GM23338 (cell line): Measurements from ENCODE around the gene KIT. TPM values are rescaled to one million over a fixed set of nuclear protein-coding genes. Genes with fewer than 3 reads are reported as not detected.

Source experiments
- ATAC-seq: fragments of 200-7000 bp; cut with Tn5 transposase; 3 replicates; pipeline ENCODE4 v1.9.1; 2020
- DNase-seq: peaks from one replicate; pipeline ENCODE4 v3.0.0-alpha.2; 2015; ENCODE audit warnings: low spot score
- H2AFZ ChIP-seq: fragments of 200-600 bp; sonication (generic); 2 replicates; pipeline ENCODE4 v1.8.0; 2016; ENCODE audit warnings: antibody characterized with exemption, mild to moderate bottlenecking, moderate library complexity
- H3F3A ChIP-seq: fragments of 200-600 bp; sonication (generic); replicated peaks from 2 replicates; pipeline ENCODE4 v1.8.0; 2017; ENCODE audit warnings: antibody characterized with exemption, mixed run types, low read depth
- H3K27ac ChIP-seq: fragments of 200-600 bp; sonication (generic); 2 replicates; pipeline ENCODE4 v1.6.1; 2016; ENCODE audit warnings: low read depth
- H3K27me3 ChIP-seq: fragments of 200-600 bp; sonication (generic); 2 replicates; pipeline ENCODE4 v1.8.0; 2016; ENCODE audit warnings: mild to moderate bottlenecking, mixed run types, moderate library complexity; ENCODE audit not compliant: insufficient read depth
- H3K36me3 ChIP-seq: fragments of 200-600 bp; sonication (generic); 2 replicates; pipeline ENCODE4 v1.8.0; 2016; ENCODE audit warnings: mild to moderate bottlenecking; ENCODE audit not compliant: insufficient read depth
- H3K4me1 ChIP-seq: fragments of 200-600 bp; sonication (generic); 2 replicates; pipeline ENCODE4 v1.8.0; 2016; ENCODE audit warnings: mild to moderate bottlenecking, moderate library complexity; ENCODE audit not compliant: insufficient read depth
- H3K4me2 ChIP-seq: fragments of 200-600 bp; sonication (generic); 2 replicates; pipeline ENCODE4 v1.7.1; 2017; ENCODE audit warnings: mixed run types
- H3K4me3 ChIP-seq: fragments of 200-600 bp; sonication (generic); 2 replicates; pipeline ENCODE4 v1.6.1; 2016; ENCODE audit warnings: mixed run types
- H3K79me2 ChIP-seq: fragments of 200-600 bp; sonication (generic); replicated peaks from 2 replicates; pipeline ENCODE4 v1.8.0; 2017; ENCODE audit warnings: mild to moderate bottlenecking; ENCODE audit not compliant: insufficient read depth
- H3K9me2 ChIP-seq: fragments of 200-600 bp; sonication (generic); 2 replicates; pipeline ENCODE4 v1.8.0; 2017; ENCODE audit not compliant: insufficient read depth
- H4K20me1 ChIP-seq: fragments of 200-600 bp; sonication (generic); replicated peaks from 2 replicates; pipeline ENCODE4 v1.8.0; 2017; ENCODE audit warnings: mild to moderate bottlenecking; ENCODE audit not compliant: insufficient read depth
- H3K27ac Mint-ChIP-seq: 2 replicates; pipeline ENCODE4 v1.8.0; 2020; ENCODE audit warnings: inconsistent platforms, mild to moderate bottlenecking, moderate library complexity, mixed read lengths
- H3K27me3 Mint-ChIP-seq: 3 replicates; pipeline ENCODE4 v1.8.0; 2022; ENCODE audit warnings: low read depth, mild to moderate bottlenecking, moderate library complexity, mixed read lengths, inconsistent platforms; ENCODE audit not compliant: insufficient read depth, poor library complexity
- H3K36me3 Mint-ChIP-seq: 3 replicates; pipeline ENCODE4 v1.8.0; 2021; ENCODE audit warnings: low read depth, mild to moderate bottlenecking, inconsistent platforms, moderate library complexity, mixed read lengths
- H3K4me1 Mint-ChIP-seq: 3 replicates; pipeline ENCODE4 v1.8.0; 2020; ENCODE audit warnings: mild to moderate bottlenecking, inconsistent platforms, mixed read lengths
- H3K4me3 Mint-ChIP-seq: 3 replicates; pipeline ENCODE4 v1.8.0; 2021; ENCODE audit warnings: moderate library complexity, mild to moderate bottlenecking, inconsistent platforms, mixed read lengths
- H3K9me3 Mint-ChIP-seq: 3 replicates; pipeline ENCODE4 v1.8.0; 2020; ENCODE audit warnings: moderate library complexity, mild to moderate bottlenecking, inconsistent platforms, mixed read lengths
- CREB1 ChIP-seq: fragments of 250-450 bp; sonication (Bioruptor Pico); IDR thresholded peaks from 2 replicates; pipeline ENCODE4 v1.5.0; 2020; ENCODE audit warnings: low read depth, mild to moderate bottlenecking, moderate library complexity
- CTCF ChIP-seq, 2 experiments: fragments of 200-600 bp in 1 of 2; sonication (generic) in 1 of 2; conservative IDR thresholded peaks; 2 replicates each; pipeline versions ENCODE4 v1.5.1 to v1.6.1; 2016 to 2017; ENCODE audit warnings: antibody characterized with exemption in 2 of 2, low read depth in 2 of 2, mild to moderate bottlenecking in 2 of 2, moderate library complexity in 1 of 2
- NANOG ChIP-seq: IDR thresholded peaks from 2 replicates; pipeline ENCODE4 v1.6.1; 2016; ENCODE audit warnings: antibody characterized with exemption, borderline replicate concordance
- STAT1 ChIP-seq: IDR thresholded peaks from one replicate; pipeline ENCODE4 v1.6.1; 2016; ENCODE audit warnings: antibody characterized with exemption; ENCODE audit not compliant: unreplicated experiment
- ZNF114 ChIP-seq: fragments of 250-450 bp; sonication (Bioruptor Pico); IDR thresholded peaks from 2 replicates; pipeline ENCODE4 v1.5.0; 2020; ENCODE audit warnings: mild to moderate bottlenecking, moderate library complexity
- ZNF331 ChIP-seq: fragments of 250-450 bp; sonication (Bioruptor Pico); IDR thresholded peaks from 2 replicates; pipeline ENCODE4 v1.5.0; 2020; ENCODE audit warnings: low read depth, mild to moderate bottlenecking, moderate library complexity
- polyA plus RNA-seq: library from polyadenylated mRNA; unstranded; fragments of >200 nt; fragmentation: Nextera tagmentation; extraction: Ambion mirVana; gene quantifications from 2 replicates; pipeline ENCODE4 v1.2.1, GENCODE V29; 2016
- total RNA-seq: library from RNA; depleted of rRNA; stranded (reverse); fragments of >200 nt; shearing (Covaris generic); gene quantifications from 2 replicates; pipeline ENCODE4 v1.2.3, GENCODE V29; 2014
- TF ChIP-seq, protein P1 (sequence below): fragments of 250-450 bp; sonication (Bioruptor Pico); IDR thresholded peaks from 2 replicates; pipeline ENCODE4 v1.5.0; 2020; ENCODE audit warnings: mild to moderate bottlenecking, moderate library complexity

Gene KIT
- total and polyA plus RNA-seq, 2 experiments from 2014 or later: 9.0 to 28.4 TPM

DNA sequence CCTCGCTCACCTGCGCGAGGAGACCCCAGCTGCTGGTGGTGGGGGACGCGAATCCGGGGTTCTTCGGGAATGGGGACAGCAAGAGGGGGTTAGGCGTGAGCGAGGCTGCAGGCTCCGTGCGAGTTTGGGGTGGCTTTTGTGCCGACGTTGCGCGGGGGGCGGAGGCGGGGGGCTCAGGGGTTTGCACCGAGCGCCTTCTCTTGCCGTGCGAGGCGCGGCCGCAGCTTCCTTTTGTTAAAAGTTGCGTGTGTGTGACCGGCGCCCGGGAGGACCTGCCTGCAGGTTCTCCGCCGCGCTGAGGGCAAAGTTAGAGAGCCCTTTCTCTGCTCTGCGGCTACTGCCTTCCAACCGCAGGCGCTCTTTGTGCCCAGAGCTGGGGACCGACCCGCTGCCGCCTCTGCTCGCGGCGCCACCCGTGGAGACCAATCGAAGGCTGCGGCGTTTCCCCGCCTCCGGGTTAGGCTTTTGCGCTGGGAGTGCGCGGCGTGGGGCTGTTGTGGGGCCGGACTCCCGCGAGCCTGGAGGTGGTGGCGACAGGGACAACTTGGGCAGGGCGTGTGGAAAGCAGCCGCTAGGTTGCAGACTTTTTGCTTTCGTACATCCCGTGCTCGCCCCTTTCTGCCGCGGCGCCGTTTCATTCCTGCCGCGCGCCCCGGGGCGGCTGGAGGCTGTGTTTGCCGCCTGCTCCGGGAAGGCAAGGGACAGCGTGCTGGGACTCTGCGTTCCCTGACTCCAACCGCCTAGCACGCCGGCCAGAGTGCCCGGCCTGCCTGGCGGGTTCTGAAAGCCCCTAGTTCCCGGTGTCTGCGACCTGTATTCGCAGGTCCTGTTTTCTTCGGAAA is 716 bp downstream of the KIT start:
- H3K9me3 Mint-ChIP-seq: no peaks in the 10 kb centered on the region

More for the DNA sequence above, 716 bp downstream of the KIT start:
- H3K79me2 ChIP-seq: peaks cover 42% of the 10 kb centered on the region
- peaks cover 31% of the 10 kb centered on the region for H3K4me1 ChIP-seq
- Mint-ChIP-seq H3K4me3 (peak overlapping the region; percentile 86), H3K27me3 (peaks cover 46% of the 10 kb centered on the region), H3K4me1 (peaks cover 31% of the 10 kb centered on the region), H3K27ac (no peak overlapping the region; the same call in none of the 2 replicates), H3K36me3 (no peaks in the 10 kb centered on the region; the same call in 2 of the 3 replicates)
- peak overlapping the region; percentile 100 for H3K4me2 ChIP-seq
- peaks cover 35% of the 10 kb centered on the region for H4K20me1 ChIP-seq
- 0 out of 2 replicates have a peak, but pooled peaks cover 2% of the 10 kb centered on the region for H3F3A ChIP-seq
- H2AFZ ChIP-seq: peak overlapping the region; percentile 93
- peak; percentile 49 for ATAC-seq
- H3K27me3 ChIP-seq: peaks cover 46% of the 10 kb centered on the region
- DNase-seq: peak; percentile 65
- no peak for TF ChIP-seq CREB1 (CRISPR knock-in tag)
- TF ChIP-seq ZNF331: no peak
- TF ChIP-seq, protein P1, sequence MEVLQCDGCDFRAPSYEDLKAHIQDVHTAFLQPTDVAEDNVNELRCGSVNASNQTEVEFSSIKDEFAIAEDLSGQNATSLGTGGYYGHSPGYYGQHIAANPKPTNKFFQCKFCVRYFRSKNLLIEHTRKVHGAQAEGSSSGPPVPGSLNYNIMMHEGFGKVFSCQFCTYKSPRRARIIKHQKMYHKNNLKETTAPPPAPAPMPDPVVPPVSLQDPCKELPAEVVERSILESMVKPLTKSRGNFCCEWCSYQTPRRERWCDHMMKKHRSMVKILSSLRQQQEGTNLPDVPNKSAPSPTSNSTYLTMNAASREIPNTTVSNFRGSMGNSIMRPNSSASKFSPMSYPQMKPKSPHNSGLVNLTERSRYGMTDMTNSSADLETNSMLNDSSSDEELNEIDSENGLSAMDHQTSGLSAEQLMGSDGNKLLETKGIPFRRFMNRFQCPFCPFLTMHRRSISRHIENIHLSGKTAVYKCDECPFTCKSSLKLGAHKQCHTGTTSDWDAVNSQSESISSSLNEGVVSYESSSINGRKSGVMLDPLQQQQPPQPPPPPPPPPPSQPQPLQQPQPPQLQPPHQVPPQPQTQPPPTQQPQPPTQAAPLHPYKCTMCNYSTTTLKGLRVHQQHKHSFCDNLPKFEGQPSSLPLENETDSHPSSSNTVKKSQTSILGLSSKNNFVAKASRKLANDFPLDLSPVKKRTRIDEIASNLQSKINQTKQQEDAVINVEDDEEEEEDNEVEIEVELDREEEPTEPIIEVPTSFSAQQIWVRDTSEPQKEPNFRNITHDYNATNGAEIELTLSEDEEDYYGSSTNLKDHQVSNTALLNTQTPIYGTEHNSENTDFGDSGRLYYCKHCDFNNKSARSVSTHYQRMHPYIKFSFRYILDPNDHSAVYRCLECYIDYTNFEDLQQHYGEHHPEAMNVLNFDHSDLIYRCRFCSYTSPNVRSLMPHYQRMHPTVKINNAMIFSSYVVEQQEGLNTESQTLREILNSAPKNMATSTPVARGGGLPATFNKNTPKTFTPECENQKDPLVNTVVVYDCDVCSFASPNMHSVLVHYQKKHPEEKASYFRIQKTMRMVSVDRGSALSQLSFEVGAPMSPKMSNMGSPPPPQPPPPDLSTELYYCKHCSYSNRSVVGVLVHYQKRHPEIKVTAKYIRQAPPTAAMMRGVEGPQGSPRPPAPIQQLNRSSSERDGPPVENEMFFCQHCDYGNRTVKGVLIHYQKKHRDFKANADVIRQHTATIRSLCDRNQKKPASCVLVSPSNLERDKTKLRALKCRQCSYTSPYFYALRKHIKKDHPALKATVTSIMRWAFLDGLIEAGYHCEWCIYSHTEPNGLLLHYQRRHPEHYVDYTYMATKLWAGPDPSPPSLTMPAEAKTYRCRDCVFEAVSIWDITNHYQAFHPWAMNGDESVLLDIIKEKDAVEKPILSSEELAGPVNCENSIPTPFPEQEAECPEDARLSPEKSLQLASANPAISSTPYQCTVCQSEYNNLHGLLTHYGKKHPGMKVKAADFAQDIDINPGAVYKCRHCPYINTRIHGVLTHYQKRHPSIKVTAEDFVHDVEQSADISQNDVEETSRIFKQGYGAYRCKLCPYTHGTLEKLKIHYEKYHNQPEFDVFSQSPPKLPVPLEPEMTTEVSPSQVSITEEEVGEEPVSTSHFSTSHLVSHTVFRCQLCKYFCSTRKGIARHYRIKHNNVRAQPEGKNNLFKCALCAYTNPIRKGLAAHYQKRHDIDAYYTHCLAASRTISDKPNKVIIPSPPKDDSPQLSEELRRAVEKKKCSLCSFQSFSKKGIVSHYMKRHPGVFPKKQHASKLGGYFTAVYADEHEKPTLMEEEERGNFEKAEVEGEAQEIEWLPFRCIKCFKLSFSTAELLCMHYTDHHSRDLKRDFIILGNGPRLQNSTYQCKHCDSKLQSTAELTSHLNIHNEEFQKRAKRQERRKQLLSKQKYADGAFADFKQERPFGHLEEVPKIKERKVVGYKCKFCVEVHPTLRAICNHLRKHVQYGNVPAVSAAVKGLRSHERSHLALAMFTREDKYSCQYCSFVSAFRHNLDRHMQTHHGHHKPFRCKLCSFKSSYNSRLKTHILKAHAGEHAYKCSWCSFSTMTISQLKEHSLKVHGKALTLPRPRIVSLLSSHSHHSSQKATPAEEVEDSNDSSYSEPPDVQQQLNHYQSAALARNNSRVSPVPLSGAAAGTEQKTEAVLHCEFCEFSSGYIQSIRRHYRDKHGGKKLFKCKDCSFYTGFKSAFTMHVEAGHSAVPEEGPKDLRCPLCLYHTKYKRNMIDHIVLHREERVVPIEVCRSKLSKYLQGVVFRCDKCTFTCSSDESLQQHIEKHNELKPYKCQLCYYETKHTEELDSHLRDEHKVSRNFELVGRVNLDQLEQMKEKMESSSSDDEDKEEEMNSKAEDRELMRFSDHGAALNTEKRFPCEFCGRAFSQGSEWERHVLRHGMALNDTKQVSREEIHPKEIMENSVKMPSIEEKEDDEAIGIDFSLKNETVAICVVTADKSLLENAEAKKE (CRISPR knock-in tag): no peak
- TF ChIP-seq STAT1: no peak
- TF ChIP-seq CTCF (conservative IDR thresholded peaks at IDR 0.05; ENCODE audit: low read depth in 2 of 2): no peak; a peak in 1 of 4 replicates
- no peak for TF ChIP-seq NANOG
- TF ChIP-seq ZNF114 (CRISPR knock-in tag): no peak
- H3K9me2 ChIP-seq: no peaks in the 10 kb centered on the region
- H3K36me3 ChIP-seq: no peaks in the 10 kb centered on the region
- H3K27ac ChIP-seq: peak overlapping the region; percentile 83
- H3K4me3 ChIP-seq: peak overlapping the region; percentile 96
